CD4-positive, alpha-beta T cell treated with Interleukin-15 for 1 hour (primary cell): ENCODE data around the gene NME1.
"Not testable (repeated sequence)": the region's sequence is repeated elsewhere in the genome, so short reads cannot be mapped to it uniquely, and the experiment has no call there.

Experiments
- DNase-seq: peaks from one replicate; pipeline ENCODE4 v3.0.0-alpha.2; 2020

NME1 gene

DNA sequence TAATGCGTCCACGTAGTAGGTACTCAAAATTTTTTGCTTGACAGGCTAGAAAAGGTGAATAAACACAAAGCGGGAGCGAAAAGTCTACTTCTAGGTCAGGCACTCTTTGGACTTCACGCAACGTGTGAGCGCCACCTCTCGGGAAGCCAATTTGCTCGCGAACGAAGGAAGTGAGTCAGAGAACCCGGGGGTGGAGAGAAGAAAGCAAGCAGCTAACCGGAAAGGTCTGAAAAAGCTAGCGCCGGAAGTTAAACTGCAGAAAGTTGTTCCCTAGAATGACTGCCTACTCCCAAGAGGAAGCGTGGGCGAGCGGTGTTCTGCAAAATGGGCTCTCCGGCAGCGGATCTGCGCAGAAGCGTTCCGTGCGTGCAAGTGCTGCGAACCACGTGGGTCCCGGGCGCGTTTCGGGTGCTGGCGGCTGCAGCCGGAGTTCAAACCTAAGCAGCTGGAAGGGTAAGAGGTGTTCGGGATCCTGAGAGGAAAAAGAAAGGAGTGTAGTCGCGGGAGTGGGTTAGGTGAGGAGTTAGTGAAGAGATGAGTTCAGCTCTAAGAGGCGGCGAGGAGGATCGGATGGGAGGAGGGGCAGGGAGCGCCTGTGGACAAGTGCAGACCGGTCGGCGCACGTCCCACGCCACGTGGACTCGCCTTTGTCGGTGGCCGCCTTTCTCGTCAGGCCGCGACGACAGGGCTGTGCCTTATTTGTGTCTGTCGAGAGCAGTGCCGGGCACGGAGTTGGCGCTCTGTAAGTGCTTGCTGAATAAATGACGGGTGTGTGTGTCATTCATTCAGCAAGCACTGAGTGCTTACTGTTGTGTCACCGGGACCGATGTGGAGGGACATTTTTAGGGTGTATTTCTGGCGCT lies at the start of gene NME1:
NME1 (plus strand) TSS at position 350 of the 863 bp plus-strand sequence. CDS start 2,096 bp downstream, outside the sequence.
- peak; percentile 97 for DNase-seq

DNA sequence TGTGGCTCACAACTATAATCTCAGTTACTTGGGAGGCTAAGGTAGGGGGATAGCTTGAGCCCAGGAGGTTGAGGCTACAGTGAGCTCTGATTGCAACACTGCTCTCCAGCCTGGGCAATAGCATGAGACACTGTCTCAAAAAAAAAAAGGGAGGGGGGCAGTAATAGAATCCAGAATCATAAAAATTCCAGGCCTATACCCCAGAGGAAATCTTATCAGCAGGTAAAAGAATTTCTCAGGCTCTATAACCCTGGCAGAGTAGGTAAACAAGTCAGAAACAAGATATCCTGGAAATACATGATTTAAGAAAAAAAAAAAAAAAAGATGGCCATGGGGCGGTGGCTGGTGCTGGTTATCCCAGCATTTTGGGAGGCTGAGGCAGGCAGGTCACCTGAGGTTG lies 45.6 kb upstream of the NME1 start:
- no peak for DNase-seq

- DNase-seq = peak; percentile 35
Observed at GRCh38 chr17:51112303-51113222, 40.8 kb upstream of the NME1 start.

GRCh38 chr17:51115179-51115578 lies 38.2 kb upstream of the NME1 start:
- no peak for DNase-seq

DNA sequence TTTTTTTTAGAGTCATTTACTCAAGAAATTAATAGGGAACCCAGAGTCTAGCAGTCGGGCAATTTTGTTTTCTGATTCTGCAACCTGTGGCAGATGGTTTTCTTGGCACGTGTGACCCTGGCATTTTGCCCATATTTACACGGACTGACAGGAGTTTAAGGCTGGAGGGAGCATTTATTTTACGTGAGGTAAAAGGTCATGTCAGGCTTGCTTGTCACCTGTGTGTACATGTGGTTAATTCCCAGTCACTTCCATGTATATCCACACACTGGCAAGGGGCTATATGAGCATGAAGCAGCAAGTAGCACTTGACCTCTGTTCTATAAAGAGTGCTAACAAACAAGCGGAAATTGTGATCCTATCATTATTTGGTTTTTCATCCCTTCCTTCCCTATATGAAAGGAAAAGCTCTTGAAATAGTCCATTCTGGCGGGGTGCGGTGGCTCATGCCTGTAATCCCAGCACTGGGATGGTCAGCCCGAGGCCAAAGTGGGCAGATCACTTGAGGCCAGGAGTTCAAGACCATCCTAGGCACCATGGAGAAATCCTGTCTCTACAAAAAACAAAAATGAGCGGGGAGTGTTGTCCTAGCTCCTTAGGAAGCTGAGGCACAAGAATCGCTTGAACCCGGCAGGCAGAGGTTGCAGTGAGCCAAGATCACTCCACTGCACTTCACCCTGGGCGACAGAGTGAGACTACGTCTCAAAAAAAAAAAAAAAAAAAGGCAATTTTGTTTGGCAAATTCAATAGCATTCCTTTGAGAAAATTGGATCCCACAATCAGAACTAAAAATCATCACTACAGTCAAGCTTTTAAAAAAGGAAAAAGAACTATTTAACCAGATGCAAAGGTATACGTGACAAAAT lies 34.8 kb upstream of the NME1 start:
- DNase-seq = no peak

DNA sequence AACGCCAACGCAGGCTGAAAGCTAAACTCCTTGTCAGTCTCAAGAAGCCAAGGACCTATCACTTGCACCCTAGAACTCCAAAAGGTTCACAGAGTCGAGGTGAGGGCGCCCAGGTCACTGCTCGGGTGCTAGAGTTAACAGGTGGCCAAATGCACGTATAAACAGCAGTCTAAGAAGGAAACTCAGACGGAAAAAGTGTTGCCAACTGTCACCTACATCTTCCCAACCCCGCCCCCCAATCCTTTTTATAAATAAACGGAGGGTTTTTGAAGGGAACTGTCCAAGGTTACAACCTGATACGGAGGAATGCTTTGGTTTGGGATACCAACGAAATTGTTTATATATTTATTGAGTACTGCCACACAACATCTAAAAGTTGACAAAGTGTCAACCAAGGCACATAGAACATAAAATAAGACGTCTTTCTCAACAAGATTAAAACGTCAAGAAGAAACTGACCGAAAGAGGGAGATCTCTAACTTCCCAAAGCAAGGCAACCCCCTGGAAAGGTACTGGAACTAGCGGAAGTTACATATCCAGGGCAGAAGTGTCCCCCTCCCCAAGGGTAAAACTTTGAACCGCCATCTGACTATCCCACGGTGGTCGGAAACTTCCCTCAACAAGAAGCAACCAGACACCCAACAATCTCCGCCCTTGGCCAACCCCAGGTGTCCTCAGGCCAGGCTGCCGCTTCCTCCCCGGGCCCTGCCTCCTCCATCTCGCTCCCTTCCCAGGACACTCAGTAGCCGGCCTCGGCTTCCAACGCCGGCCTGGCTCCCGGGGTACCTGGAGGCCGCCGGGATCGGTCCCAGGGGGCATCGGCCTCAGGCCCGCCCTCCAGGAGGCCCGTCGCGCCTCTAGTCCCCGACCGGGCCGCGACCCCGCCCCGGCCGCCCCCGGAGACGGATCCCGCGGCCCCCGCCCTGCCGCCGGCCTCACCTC lies 33.7 kb upstream of the NME1 start:
- peak; percentile 44 for DNase-seq

DNA sequence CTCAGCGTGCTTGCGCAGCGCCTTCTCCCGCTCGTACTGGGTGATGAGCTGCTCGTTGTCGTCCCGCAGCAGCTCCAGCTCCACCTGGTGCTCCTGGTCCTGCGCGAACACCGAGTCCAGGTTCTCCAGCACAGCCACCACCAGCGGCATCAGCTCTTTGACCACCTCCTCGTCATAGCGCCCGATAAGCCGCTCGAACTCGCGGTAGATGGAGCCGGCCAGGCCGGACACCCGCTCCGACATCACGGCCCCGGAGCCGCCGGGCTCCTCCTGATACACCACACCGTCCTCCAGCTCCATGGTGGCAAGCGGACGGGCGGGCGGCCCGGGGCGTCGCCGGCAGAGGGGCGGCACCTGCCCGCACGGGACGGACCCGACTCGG lies 33.0 kb upstream of the NME1 start:
- DNase-seq = peak; percentile 41

DNA sequence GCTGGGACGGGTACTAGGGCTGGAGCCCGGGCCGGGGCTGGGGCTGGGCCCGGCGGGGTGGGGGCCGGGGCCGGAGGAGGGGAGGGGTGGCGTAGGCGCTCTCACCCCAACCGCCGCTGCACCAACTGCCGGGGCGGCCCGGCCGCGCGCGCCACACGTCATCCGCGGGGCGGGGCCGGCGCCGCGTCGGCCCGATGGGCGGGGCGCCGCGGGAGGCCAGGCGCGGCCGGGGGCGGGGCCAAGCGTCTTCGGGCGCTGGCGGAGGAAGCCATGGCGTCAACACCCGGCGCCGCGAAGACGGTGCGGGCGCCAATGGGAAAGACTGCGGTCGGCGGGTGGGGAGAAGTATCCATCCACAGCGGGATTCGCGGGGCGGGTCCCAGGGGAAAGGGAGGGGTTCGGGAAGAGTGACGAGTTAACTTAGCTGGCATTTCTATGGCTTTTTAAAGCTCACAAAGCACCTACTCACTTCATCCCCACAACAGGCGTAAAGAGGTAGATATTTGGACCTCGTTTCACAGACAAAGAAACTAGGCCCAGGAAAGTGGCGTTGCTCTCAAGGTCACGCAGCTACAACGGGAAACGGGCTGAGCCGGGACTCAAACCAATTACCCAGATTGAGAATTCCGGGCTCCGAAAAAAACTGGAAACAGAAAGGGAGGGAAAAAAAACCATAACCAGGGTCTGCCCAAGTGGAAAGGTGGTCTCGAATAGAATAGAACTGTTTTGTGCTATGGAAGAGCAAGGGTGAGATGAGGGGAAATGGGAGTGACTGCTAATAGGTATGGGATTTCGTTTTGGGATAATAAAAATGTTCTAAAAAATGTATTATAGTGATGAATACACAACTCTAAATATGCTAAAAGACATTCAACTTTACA lies 32.4 kb upstream of the NME1 start, which contains the start of gene SPAG9:
SPAG9 (minus strand) TSS at position 130 of the 881 bp plus-strand sequence. CDS start 212 bp downstream, outside the sequence.
- DNase-seq = peak; percentile 92

- DNase-seq = peak; percentile 89
Observed at GRCh38 chr17:51121620-51122472, 31.5 kb upstream of the NME1 start.

GRCh38 chr17:51122473-51123115 lies 30.8 kb upstream of the NME1 start:
- DNase-seq = not testable (repeated sequence)

- DNase-seq = no peak
Observed at GRCh38 chr17:51124640-51125503, 28.5 kb upstream of the NME1 start.

DNA sequence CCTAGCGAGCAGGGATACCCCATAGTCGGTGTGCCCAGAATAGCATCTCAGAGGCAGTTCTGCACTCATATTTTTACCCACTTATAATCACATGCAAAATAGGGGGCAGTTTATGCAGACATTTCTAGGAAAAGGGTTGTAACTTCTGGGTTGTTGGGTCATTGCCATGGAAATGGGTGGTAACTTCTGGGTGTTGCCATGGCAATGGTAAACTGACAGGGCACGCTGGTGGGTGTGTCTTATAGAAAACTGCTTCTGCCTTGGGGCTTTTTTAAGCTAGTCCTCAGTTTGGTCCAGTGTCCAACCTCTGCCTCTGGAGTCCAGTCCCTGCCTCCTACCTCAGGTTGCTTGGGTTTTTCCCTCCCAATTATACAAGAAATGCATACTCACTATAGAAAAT lies 25.3 kb upstream of the NME1 start:
- DNase-seq = peak; percentile 62

DNA sequence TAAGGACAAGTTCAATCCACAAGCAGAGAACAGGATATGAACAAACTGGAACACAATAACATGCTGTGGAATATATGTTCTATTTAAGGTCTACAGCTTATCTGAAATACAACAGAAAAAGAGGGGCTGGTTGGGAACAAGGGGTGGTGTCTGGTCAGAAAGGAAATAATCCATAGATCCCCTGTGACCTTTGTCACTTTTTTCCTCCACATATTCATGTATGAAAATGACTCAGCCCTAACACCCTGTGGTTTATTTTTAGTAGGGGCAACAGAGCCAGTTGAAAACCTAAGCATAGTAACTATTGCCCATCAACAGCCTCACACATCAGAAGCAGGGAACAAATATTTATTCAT lies 20.4 kb upstream of the NME1 start:
- DNase-seq = no peak

DNA sequence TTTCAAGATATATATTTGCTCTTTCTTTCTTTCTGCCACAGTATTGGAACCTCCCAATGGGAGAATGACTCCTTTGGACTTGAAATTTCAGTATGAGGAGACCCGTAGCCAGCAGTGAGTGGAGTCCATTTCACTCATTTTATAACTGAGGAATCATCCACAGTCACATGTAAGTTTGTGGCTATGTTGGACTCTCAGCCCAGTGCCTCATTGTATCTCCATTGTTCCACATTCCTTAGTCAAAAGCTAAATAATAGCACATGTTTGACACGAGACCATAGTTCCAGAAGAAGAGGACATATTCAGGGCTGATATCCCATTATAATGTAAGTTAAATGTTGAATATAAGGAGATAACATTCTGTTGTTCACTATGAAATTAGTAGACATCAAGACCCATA lies 20.0 kb upstream of the NME1 start:
- DNase-seq = no peak

DNA sequence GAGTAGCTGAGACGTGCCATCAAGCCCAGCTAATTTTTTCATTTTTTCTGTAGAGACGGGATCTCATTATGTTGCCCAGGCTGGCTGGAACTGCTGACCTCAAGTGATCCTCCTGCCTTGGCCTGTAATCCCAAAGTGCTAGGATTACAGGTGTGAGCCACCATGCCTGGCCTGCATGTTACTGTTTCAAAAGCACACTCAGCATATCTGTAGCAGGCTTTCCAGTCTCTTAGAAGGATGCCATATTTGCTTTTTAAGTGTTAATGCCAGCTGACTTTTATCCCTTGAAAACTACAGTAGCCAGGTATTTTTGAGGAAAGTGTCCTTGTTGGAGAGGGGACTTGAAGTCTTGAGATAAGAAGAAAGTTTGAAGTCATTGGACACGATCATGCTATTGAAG lies 17.4 kb upstream of the NME1 start:
- DNase-seq = no peak

- DNase-seq = no peak
Observed at GRCh38 chr17:51142597-51142996, 10.8 kb upstream of the NME1 start.

DNA sequence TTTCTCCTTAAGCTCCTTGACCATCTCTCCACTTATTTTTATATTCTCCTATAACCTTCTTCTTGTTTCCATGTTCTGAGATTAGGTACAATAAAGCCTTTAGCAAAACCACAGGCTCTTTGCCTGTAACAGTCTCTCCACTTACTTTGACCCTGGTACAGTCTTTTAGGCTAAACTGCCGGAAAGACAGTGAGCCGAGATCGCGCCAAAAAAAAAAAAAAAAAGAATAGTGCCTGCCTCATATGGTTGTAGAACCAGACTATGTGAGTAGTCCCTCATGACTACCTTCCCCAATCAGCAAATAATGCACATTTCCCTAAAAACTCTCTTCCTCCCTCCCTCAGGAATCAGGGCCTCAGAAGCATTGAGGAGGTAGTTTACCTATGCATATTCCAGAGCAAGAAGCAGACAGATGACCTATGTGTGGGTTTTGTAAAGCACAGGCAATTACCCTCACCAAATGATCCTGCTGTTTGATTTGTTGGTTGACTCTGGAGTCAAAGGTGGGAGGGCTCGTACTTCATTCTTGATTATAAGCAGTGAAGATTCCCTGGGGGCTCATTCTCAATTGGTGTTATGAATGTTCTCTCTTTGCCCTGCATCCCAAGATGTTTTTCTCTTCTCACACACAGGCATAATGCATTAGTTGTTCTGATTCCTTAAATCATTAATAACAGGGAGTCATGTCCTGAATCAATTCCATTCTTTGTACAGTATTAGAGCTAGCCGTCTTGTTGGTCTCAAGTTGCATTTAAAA lies 8.9 kb upstream of the NME1 start:
- DNase-seq = no peak
